SK-N-SH treated with all-trans-retinoic acid at 6 μM for 48 hours (cell line): ENCODE measurements around the gene ATP2B1.

Experiments
- ATAC-seq: fragments of 200-7000 bp; cut with Tn5 transposase; 3 replicates; pipeline ENCODE4 v1.9.1; 2020; ENCODE audit warnings: mild to moderate bottlenecking, moderate library complexity
- ARNTL ChIP-seq: fragments of 450-650 bp; formaldehyde crosslinking; IDR thresholded peaks from 2 replicates; pipeline ENCODE4 v1.5.0; 2020; ENCODE audit warnings: low read depth, mild to moderate bottlenecking, moderate library complexity, borderline replicate concordance
- BACH2 ChIP-seq: fragments of 250-450 bp; sonication (Bioruptor Pico); IDR thresholded peaks from 2 replicates; pipeline ENCODE4 v1.9.0; 2021; ENCODE audit warnings: mild to moderate bottlenecking, borderline replicate concordance
- CSDC2 ChIP-seq: fragments of 250-450 bp; sonication (Bioruptor Pico); IDR thresholded peaks from 2 replicates; pipeline ENCODE4 v1.5.0; 2020; ENCODE audit warnings: mild to moderate bottlenecking, moderate library complexity
- CSRNP3 ChIP-seq: fragments of 250-450 bp; sonication (Bioruptor Pico); IDR thresholded peaks from 2 replicates; pipeline ENCODE4 v1.5.1; 2021; ENCODE audit warnings: mild to moderate bottlenecking, moderate library complexity
- ESRRG ChIP-seq: fragments of 250-450 bp; sonication (Bioruptor Pico); IDR thresholded peaks from 2 replicates; pipeline ENCODE4 v1.6.1; 2021; ENCODE audit warnings: mild to moderate bottlenecking
- GLIS3 ChIP-seq: fragments of 250-450 bp; sonication (Bioruptor Pico); IDR thresholded peaks from 2 replicates; pipeline ENCODE4 v1.5.0; 2020; ENCODE audit warnings: mild to moderate bottlenecking, moderate library complexity
- ISL1 ChIP-seq: fragments of 250-450 bp; sonication (Bioruptor Pico); IDR thresholded peaks from 2 replicates; pipeline ENCODE4 v2.1.2; 2022; ENCODE audit warnings: mild to moderate bottlenecking, moderate library complexity
- OSR1 ChIP-seq: fragments of 250-450 bp; sonication (Bioruptor Pico); IDR thresholded peaks from 2 replicates; pipeline ENCODE4 v1.8.0; 2022; ENCODE audit warnings: moderate library complexity, mild to moderate bottlenecking, inconsistent platforms
- PATZ1 ChIP-seq: fragments of 250-450 bp; sonication (Bioruptor Pico); IDR thresholded peaks from 2 replicates; pipeline ENCODE4 v1.8.0; 2020; ENCODE audit warnings: mild to moderate bottlenecking, moderate library complexity, borderline replicate concordance
- POU6F1 ChIP-seq: fragments of 250-450 bp; sonication (Bioruptor Pico); IDR thresholded peaks from 2 replicates; pipeline ENCODE4 v1.8.0; 2021; ENCODE audit warnings: low read depth, mild to moderate bottlenecking, moderate library complexity, borderline replicate concordance
- PPARA ChIP-seq: fragments of 250-450 bp; sonication (Bioruptor Pico); IDR thresholded peaks from 2 replicates; pipeline ENCODE4 v1.5.0; 2020; ENCODE audit warnings: mild to moderate bottlenecking, borderline replicate concordance
- RARB ChIP-seq: fragments of 250-450 bp; sonication (Bioruptor Pico); IDR thresholded peaks from 2 replicates; pipeline ENCODE4 v1.8.0; 2021; ENCODE audit warnings: mild to moderate bottlenecking, moderate library complexity
- SNAI2 ChIP-seq: fragments of 250-450 bp; sonication (Bioruptor Pico); IDR thresholded peaks from 2 replicates; pipeline ENCODE4 v1.5.0; 2020; ENCODE audit warnings: mild to moderate bottlenecking, moderate library complexity
- TCF4 ChIP-seq: fragments of 250-450 bp; sonication (Bioruptor Pico); IDR thresholded peaks from 2 replicates; pipeline ENCODE4 v1.8.0; 2021; ENCODE audit warnings: mild to moderate bottlenecking, moderate library complexity, borderline replicate concordance
- TOX ChIP-seq: fragments of 250-450 bp; sonication (Bioruptor Pico); IDR thresholded peaks from 2 replicates; pipeline ENCODE4 v1.8.0; 2021; ENCODE audit warnings: mild to moderate bottlenecking, moderate library complexity, borderline replicate concordance
- ZC3H10 ChIP-seq: fragments of 250-450 bp; sonication (Bioruptor Pico); IDR thresholded peaks from 2 replicates; pipeline ENCODE4 v1.5.1; 2021; ENCODE audit warnings: mild to moderate bottlenecking, moderate library complexity
- ZFP3 ChIP-seq: fragments of 250-450 bp; sonication (Bioruptor Pico); IDR thresholded peaks from 2 replicates; pipeline ENCODE4 v1.5.0; 2020; ENCODE audit warnings: mild to moderate bottlenecking, moderate library complexity
- ZFP30 ChIP-seq: fragments of 450-650 bp; formaldehyde crosslinking; IDR thresholded peaks from 2 replicates; pipeline ENCODE4 v1.5.0; 2022; ENCODE audit warnings: mild to moderate bottlenecking, moderate library complexity
- ZNF565 ChIP-seq: fragments of 450-650 bp; formaldehyde crosslinking; conservative IDR thresholded peaks from 2 replicates; pipeline ENCODE4 v1.5.0; 2020; ENCODE audit warnings: low read depth, mild to moderate bottlenecking, moderate library complexity
- ZNF70 ChIP-seq: fragments of 450-650 bp; formaldehyde crosslinking; IDR thresholded peaks from 2 replicates; pipeline ENCODE4 v1.5.0; 2020; ENCODE audit warnings: mild to moderate bottlenecking, moderate library complexity
- ZNF8 ChIP-seq: fragments of 450-650 bp; formaldehyde crosslinking; IDR thresholded peaks from 2 replicates; pipeline ENCODE4 v1.5.0; 2020; ENCODE audit warnings: mild to moderate bottlenecking, moderate library complexity
- TF ChIP-seq, protein P1 (sequence below): fragments of 250-450 bp; sonication (Bioruptor Pico); IDR thresholded peaks from 2 replicates; pipeline ENCODE4 v1.5.0; 2020; ENCODE audit warnings: mild to moderate bottlenecking, moderate library complexity

Gene ATP2B1

DNA sequence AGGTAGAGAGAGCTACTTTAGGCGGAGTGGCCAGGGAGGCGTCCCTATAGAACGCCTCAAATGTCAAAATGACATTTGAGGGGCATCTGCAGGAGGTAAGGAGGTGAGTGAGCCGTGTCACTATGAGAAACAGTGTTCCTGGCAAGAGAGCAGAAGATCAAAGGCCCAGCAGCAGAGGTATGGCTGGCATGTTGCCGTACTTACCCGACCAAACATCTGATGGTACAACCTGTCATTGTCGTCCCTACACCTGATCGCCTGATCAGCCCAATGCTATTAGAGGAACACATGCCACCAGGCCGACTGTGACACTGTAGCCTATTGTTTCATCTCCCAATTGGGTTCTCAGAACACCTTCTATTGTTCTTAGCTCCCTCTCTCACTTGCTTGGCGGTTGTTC lies 148.9 kb downstream of the ATP2B1 start:
- TF ChIP-seq POU6F1 (no peak), CSRNP3 (CRISPR knock-in tag) (no peak), PPARA (CRISPR knock-in tag) (no peak), ESRRG (CRISPR knock-in tag) (no peak), OSR1 (CRISPR knock-in tag) (no peak), ISL1 (CRISPR knock-in tag) (no peak), ZC3H10 (CRISPR knock-in tag) (no peak), CSDC2 (CRISPR knock-in tag) (no peak), ZFP3 (no peak), ZNF70 (CRISPR knock-in tag) (no peak), ZNF565 (no peak), RARB (CRISPR knock-in tag) (no peak), BACH2 (no peak), TOX (CRISPR knock-in tag) (no peak), GLIS3 (CRISPR knock-in tag) (no peak)
- TF ChIP-seq, all 23 proteins: peak for 0
- no peak for ATAC-seq

GRCh38 chr12:89556976-89557375 lies 151.7 kb downstream of the ATP2B1 start:
- TF ChIP-seq TOX (CRISPR knock-in tag): no peak
- TF ChIP-seq ISL1 (CRISPR knock-in tag): 0 out of 2 replicates have a peak, but pooled peaks have one; percentile 15
- peak; percentile 40; the same call in 2 of the 3 replicates for ATAC-seq

- no peak for TF ChIP-seq BACH2
- TF ChIP-seq ZNF70 (CRISPR knock-in tag): no peak
- TF ChIP-seq GLIS3 (CRISPR knock-in tag): no peak
- no peak for ATAC-seq
Measured at GRCh38 chr12:89552376-89552775, 156.3 kb downstream of the ATP2B1 start.

- TF ChIP-seq GLIS3 (CRISPR knock-in tag): no peak
- no peak for TF ChIP-seq BACH2
- TF ChIP-seq PPARA (CRISPR knock-in tag): no peak
- TF ChIP-seq TCF4 (CRISPR knock-in tag): no peak
- TF ChIP-seq OSR1 (CRISPR knock-in tag): no peak
Measured at GRCh38 chr12:89551747-89552146, 156.9 kb downstream of the ATP2B1 start.

DNA sequence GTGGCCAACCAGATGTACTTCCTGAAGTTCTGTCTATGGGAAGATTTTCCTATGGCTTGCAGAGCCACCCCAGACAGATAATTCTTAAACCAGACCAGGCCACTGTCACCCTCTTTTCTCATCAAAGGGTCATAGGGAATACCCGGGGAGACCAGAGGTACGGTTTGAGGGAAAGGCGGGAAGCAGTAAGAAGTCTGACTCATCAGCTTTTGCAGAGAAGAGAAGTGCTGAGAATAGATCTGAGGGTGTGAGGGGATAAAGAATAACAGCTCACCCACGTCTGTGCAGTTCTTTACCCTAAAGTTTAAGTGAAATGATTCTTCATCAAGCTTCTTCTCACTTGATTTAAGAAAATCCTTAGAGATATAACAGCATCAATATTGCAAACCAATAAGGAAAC lies 161.5 kb downstream of the ATP2B1 start:
- no peak for TF ChIP-seq BACH2
- no peak for TF ChIP-seq ZNF565
- no peak for TF ChIP-seq ZC3H10 (CRISPR knock-in tag)
- TF ChIP-seq PATZ1: no peak
- TF ChIP-seq ESRRG (CRISPR knock-in tag): no peak
- no peak for TF ChIP-seq ZNF8 (CRISPR knock-in tag)
- TF ChIP-seq POU6F1: no peak
- TF ChIP-seq SNAI2 (CRISPR knock-in tag): no peak
- TF ChIP-seq ZFP30: no peak
- no peak for TF ChIP-seq TCF4 (CRISPR knock-in tag)
- no peak for TF ChIP-seq ARNTL (CRISPR knock-in tag)
- no peak for TF ChIP-seq TOX (CRISPR knock-in tag)
- TF ChIP-seq, protein P1, sequence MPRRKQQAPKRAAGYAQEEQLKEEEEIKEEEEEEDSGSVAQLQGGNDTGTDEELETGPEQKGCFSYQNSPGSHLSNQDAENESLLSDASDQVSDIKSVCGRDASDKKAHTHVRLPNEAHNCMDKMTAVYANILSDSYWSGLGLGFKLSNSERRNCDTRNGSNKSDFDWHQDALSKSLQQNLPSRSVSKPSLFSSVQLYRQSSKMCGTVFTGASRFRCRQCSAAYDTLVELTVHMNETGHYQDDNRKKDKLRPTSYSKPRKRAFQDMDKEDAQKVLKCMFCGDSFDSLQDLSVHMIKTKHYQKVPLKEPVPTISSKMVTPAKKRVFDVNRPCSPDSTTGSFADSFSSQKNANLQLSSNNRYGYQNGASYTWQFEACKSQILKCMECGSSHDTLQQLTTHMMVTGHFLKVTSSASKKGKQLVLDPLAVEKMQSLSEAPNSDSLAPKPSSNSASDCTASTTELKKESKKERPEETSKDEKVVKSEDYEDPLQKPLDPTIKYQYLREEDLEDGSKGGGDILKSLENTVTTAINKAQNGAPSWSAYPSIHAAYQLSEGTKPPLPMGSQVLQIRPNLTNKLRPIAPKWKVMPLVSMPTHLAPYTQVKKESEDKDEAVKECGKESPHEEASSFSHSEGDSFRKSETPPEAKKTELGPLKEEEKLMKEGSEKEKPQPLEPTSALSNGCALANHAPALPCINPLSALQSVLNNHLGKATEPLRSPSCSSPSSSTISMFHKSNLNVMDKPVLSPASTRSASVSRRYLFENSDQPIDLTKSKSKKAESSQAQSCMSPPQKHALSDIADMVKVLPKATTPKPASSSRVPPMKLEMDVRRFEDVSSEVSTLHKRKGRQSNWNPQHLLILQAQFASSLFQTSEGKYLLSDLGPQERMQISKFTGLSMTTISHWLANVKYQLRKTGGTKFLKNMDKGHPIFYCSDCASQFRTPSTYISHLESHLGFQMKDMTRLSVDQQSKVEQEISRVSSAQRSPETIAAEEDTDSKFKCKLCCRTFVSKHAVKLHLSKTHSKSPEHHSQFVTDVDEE (CRISPR knock-in tag): no peak
- no peak for TF ChIP-seq ZNF70 (CRISPR knock-in tag)
- no peak for TF ChIP-seq GLIS3 (CRISPR knock-in tag)
- TF ChIP-seq ISL1 (CRISPR knock-in tag): no peak
- ATAC-seq: no peak

More at GRCh38 chr12:89551747-89552146, 156.9 kb downstream of the ATP2B1 start:
- no peak for ATAC-seq
